D721Med (cell line): ENCODE results near the gene MOB3B.
"Not testable (repeated sequence)": the region's sequence is repeated elsewhere in the genome, so short reads cannot be mapped to it uniquely, and the experiment has no call there.

Experiments
- DNase-seq: peaks from one replicate; pipeline ENCODE4 v3.0.0; 2011; ENCODE audit warnings: low spot score; ENCODE audit not compliant: insufficient read length
- FAIRE-seq: peaks from 2 replicates; lab custom pipeline; 2011; peaks lifted over from hg19 to GRCh38; lab: Jason Lieb, UNC
- TF ChIP-seq, protein P1 (sequence below): IDR thresholded peaks from 2 replicates; pipeline ENCODE4 v1.5.1; 2012; ENCODE audit warnings: mild to moderate bottlenecking, control low read depth; ENCODE audit not compliant: insufficient read depth; ENCODE audit errors: missing control alignments

Gene MOB3B

DNA sequence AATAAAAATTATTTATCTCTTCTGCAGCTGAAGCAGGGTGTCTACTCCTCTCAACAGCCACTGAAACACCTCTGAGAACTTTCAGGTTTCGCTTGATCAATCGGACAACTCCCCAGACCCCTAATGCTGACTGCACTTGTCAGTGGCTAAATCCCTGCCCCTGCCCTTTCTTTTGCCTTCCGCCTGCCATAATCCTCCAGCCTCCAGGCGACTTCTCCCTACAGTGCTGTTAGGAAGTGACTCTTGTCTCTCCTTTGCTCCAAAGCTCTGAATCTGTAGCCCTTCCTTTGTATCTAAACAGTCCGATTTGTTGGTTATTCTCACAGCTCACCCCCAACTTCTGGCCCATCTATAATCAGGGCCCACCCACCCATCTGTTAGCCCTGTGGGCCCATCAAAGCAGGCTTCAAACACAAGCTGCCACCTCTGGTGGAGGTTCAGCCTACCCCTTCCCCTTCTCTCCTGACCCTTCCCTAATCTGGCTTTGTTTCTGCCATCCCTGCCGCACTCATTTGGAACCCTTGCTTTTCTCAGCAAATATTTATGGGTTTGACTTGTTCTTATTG, 59.2 kb downstream of the MOB3B start:
- FAIRE-seq (no peak), DNase-seq (no peak)
- TF ChIP-seq, protein P1, sequence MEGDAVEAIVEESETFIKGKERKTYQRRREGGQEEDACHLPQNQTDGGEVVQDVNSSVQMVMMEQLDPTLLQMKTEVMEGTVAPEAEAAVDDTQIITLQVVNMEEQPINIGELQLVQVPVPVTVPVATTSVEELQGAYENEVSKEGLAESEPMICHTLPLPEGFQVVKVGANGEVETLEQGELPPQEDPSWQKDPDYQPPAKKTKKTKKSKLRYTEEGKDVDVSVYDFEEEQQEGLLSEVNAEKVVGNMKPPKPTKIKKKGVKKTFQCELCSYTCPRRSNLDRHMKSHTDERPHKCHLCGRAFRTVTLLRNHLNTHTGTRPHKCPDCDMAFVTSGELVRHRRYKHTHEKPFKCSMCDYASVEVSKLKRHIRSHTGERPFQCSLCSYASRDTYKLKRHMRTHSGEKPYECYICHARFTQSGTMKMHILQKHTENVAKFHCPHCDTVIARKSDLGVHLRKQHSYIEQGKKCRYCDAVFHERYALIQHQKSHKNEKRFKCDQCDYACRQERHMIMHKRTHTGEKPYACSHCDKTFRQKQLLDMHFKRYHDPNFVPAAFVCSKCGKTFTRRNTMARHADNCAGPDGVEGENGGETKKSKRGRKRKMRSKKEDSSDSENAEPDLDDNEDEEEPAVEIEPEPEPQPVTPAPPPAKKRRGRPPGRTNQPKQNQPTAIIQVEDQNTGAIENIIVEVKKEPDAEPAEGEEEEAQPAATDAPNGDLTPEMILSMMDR, result no peak

DNA sequence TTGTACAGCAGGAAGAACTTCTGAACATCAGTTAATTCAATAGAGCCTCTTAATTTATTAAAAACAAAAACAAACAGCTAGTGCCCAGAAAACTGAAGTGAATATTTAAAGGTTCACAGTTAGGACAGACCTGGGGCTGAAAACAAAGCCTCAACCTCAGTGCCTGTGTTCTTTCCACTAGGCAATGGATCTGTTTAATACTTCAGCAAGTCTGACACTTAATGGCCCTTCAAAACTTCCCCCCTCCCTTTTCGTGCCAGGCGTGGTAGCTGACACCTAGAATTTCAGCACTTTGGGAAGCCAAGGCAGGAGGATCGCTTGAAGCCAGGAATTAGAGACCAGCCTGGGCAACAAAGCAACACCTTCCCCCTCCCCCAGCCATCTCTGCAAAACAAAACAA, 60.1 kb downstream of the MOB3B start:
- no peak for FAIRE-seq
- no peak for DNase-seq
- TF ChIP-seq, protein P1, result no peak

DNA sequence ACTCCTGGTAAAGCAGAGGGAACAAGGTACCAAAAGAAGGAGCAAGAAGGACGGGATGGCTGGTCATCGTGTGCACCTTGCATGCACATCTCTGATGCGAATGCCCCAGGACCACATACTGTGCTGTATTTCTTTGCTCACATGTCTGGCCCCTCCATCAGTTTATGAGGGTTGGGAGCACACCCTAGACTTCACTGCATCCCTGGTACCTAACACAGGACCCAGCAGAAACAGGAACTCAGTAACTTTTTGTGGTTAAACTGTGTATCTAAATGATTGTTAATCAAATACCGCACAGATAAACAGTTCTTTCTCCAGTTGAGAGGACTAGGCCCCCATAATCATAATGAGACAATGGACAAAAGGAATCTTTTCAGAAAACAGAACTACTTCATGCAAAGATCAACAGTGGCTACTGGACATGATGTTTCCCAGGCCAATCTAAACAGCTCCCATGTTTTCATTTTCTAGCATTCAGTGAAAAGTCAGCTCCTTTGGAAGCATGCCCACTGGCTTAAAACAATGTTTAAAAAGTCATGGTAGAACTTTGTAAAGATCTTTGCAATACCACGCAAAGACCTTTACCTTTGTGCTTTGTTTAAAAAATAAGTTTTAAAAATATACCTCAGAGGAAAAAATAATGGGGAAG, 61.0 kb downstream of the MOB3B start:
- TF ChIP-seq, protein P1, result no peak
- FAIRE-seq (no peak), DNase-seq (no peak)

DNA sequence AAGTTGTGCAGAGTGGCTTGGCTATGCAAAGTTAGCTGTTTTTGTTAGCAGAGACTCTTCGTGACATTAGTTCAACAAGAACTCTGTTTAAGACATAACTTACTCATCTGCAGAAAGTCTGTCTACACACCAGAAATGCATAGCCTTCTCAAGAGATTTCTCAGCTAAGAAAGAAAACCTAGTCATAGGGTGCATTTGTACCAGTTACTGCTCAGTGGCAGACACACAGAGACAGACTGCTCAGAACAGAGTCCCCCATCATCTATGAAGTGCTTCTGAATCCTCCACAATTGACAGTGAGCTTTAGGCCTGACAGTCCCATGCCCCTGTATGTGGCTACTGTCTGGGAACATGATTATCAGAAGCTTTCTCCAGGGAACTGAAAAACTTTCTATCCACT, 61.6 kb downstream of the MOB3B start:
- TF ChIP-seq, protein P1, result no peak
- DNase-seq (no peak), FAIRE-seq (no peak)

DNA sequence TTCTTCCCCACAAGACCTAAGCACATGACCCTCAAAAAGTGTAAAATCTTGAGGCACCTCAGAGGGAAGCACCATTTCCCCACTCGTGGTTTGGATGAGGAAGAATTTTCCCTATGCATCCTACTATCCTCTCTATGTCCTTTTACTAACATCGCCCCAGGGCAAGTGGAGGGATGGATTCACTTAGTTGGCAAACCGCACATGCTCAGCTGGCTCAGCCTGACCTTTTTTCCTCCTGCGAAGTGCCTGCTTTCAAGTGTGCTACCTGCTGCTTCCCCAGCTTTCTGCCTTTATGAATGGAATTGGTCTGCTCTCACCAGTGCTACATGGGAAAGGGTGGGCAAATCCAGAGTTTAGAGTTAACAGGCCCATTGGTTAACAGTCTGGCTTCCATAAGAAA, 62.1 kb downstream of the MOB3B start:
- FAIRE-seq (no peak), DNase-seq (no peak)
- TF ChIP-seq, protein P1, result no peak

DNA sequence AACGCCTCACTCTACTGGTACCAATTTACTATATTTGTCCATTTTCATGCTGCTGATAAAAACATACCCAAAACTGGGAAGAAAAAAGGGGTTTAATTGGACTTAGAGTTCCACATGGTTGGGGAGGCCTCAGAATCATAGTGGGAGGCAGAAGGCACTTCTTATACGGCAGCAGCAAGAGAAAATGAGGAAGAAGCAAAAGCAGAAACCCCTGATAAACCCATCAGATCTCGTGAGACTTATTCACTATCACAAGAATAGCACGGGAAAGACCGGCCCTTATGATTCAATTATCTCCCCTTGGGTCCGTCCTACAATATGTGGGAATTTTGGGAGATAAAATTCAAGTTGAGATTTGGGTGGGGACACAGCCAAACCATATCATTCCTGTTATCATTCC, 63.1 kb downstream of the MOB3B start:
- FAIRE-seq, DNase-seq: not testable (repeated sequence)

DNA sequence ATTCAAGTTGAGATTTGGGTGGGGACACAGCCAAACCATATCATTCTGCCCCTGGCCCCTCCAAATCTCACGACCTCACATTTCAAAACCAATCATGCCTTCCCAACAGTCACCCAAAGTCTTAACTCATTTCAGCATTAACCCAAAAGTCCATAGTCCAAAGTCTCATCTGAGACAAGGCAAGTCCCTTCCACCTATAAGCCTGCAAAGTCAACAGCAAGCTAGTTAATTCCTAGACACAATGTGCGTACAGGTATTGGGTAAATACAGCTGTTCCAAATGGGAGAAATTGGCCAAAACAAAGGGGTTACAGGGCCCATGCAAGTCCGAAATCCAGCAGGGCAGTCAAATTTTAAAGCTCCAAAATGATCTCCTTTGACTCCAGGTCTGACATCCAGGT, 64.7 kb downstream of the MOB3B start:
- DNase-seq, FAIRE-seq: not testable (repeated sequence)

DNA sequence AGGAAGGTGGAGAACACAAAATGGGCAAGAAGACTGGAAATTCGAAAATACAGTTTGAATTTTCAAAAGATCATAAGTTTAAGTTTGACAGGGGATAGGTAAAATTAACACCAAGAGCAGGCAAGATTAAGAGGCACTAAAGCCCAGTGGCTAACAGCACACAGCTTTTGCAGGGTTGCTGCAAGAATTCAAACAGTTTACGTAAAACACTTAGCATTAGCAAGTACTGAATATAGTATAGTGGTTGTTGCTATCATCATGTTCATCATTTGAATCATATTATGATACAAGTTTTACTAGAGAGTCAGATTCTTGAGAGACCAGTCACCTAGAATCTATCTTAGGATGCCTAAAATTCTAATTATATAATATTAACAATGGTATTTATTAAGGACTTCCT, 66.8 kb downstream of the MOB3B start:
- DNase-seq (no peak), FAIRE-seq (no peak)
- TF ChIP-seq, protein P1, result no peak
